ENCODE data around the gene RBBP6. TPM values are rescaled to one million over a fixed set of nuclear protein-coding genes. Genes with fewer than 3 reads are reported as not detected.

Gene RBBP6
- total RNA-seq, 1 donor from 2014 or later: 29.2 TPM

GRCh38 chr16:24507959-24508480 is 31.3 kb upstream of the RBBP6 start:
- H3K4me3 ChIP-seq (ENCODE audit: low read length in 3 of 3): no peak overlapping the region
- H3K9me3 ChIP-seq (ENCODE audit: control insufficient read depth in 3 of 3, low read length in 3 of 3): no peaks in the 10 kb centered on the region
- H3K9ac ChIP-seq (ENCODE audit: low read depth in 1 of 3, low read length in 3 of 3): no peak overlapping the region
- H3K36me3 ChIP-seq (ENCODE audit: control insufficient read depth in 3 of 3, insufficient read depth in 3 of 3, low read length in 3 of 3): no peaks in the 10 kb centered on the region
- H3K27ac ChIP-seq (ENCODE audit: low read depth, low read length): no peak overlapping the region
- peaks cover 0 to 9% (median 3%) of the 10 kb centered on the region in 3 donors for H3K4me1 ChIP-seq (ENCODE audit: control insufficient read depth in 3 of 3, insufficient read depth in 3 of 3, low read length in 3 of 3)
- H3K27me3 ChIP-seq (ENCODE audit: control insufficient read depth in 3 of 3, insufficient read depth in 3 of 3, low read length in 3 of 3): no peaks in the 10 kb centered on the region

- no peak overlapping the region for H3K27ac ChIP-seq (ENCODE audit: low read depth, low read length)
- H3K36me3 ChIP-seq (ENCODE audit: control insufficient read depth in 3 of 3, insufficient read depth in 3 of 3, low read length in 3 of 3): no peaks in the 10 kb centered on the region
- H3K27me3 ChIP-seq (ENCODE audit: control insufficient read depth in 3 of 3, insufficient read depth in 3 of 3, low read length in 3 of 3): no peaks in the 10 kb centered on the region
- peaks cover 0 to 9% (median 3%) of the 10 kb centered on the region in 3 donors for H3K4me1 ChIP-seq (ENCODE audit: control insufficient read depth in 3 of 3, insufficient read depth in 3 of 3, low read length in 3 of 3)
- H3K9me3 ChIP-seq (ENCODE audit: control insufficient read depth in 3 of 3, low read length in 3 of 3): no peaks in the 10 kb centered on the region
- H3K4me3 ChIP-seq (ENCODE audit: low read length in 3 of 3): no peak overlapping the region
- no peak overlapping the region for H3K9ac ChIP-seq (ENCODE audit: low read depth in 1 of 3, low read length in 3 of 3)
These were observed 30.8 kb upstream of the RBBP6 start for GRCh38 chr16:24508614-24509013.

- H3K4me1 ChIP-seq (ENCODE audit: control insufficient read depth in 3 of 3, insufficient read depth in 3 of 3, low read length in 3 of 3): peaks cover 0 to 14% (median 3%) of the 10 kb centered on the region in 3 donors
- H3K9ac ChIP-seq (ENCODE audit: low read depth in 1 of 3, low read length in 3 of 3): no peak overlapping the region
- no peaks in the 10 kb centered on the region for H3K27me3 ChIP-seq (ENCODE audit: control insufficient read depth in 3 of 3, insufficient read depth in 3 of 3, low read length in 3 of 3)
- no peak overlapping the region for H3K4me3 ChIP-seq (ENCODE audit: low read length in 3 of 3)
- H3K27ac ChIP-seq (ENCODE audit: low read depth, low read length): no peak overlapping the region
- no peaks in the 10 kb centered on the region for H3K36me3 ChIP-seq (ENCODE audit: control insufficient read depth in 3 of 3, insufficient read depth in 3 of 3, low read length in 3 of 3)
- no peaks in the 10 kb centered on the region for H3K9me3 ChIP-seq (ENCODE audit: control insufficient read depth in 3 of 3, low read length in 3 of 3)
These were observed 29.8 kb upstream of the RBBP6 start for GRCh38 chr16:24509536-24509935.

- no peak overlapping the region for H3K9ac ChIP-seq (ENCODE audit: low read depth in 1 of 3, low read length in 3 of 3)
These were observed 28.2 kb upstream of the RBBP6 start for GRCh38 chr16:24511174-24511573.

GRCh38 chr16:24511792-24512191 is 27.6 kb upstream of the RBBP6 start:
- H3K4me1 ChIP-seq (ENCODE audit: control insufficient read depth in 3 of 3, insufficient read depth in 3 of 3, low read length in 3 of 3): peaks cover 0 to 14% (median 3%) of the 10 kb centered on the region in 3 donors
- H3K9ac ChIP-seq (ENCODE audit: low read depth in 1 of 3, low read length in 3 of 3): no peak overlapping the region
- no peak overlapping the region for H3K4me3 ChIP-seq (ENCODE audit: low read length in 3 of 3)
- H3K9me3 ChIP-seq (ENCODE audit: control insufficient read depth in 3 of 3, low read length in 3 of 3): no peaks in the 10 kb centered on the region
- no peak overlapping the region for H3K27ac ChIP-seq (ENCODE audit: low read depth, low read length)
- H3K36me3 ChIP-seq (ENCODE audit: control insufficient read depth in 3 of 3, insufficient read depth in 3 of 3, low read length in 3 of 3): no peaks in the 10 kb centered on the region
- H3K27me3 ChIP-seq (ENCODE audit: control insufficient read depth in 3 of 3, insufficient read depth in 3 of 3, low read length in 3 of 3): no peaks in the 10 kb centered on the region

More at GRCh38 chr16:24511174-24511573, 28.2 kb upstream of the RBBP6 start:
- Histone ChIP-seq H3K36me3 (ENCODE audit: control insufficient read depth in 3 of 3, insufficient read depth in 3 of 3, low read length in 3 of 3) (no peaks in the 10 kb centered on the region), H3K9me3 (ENCODE audit: control insufficient read depth in 3 of 3, low read length in 3 of 3) (no peaks in the 10 kb centered on the region), H3K4me1 (ENCODE audit: control insufficient read depth in 3 of 3, insufficient read depth in 3 of 3, low read length in 3 of 3) (peaks cover 0 to 14% (median 3%) of the 10 kb centered on the region in 3 donors), H3K27ac (ENCODE audit: low read depth, low read length) (no peak overlapping the region), H3K4me3 (ENCODE audit: low read length in 3 of 3) (no peak overlapping the region), H3K27me3 (ENCODE audit: control insufficient read depth in 3 of 3, insufficient read depth in 3 of 3, low read length in 3 of 3) (no peaks in the 10 kb centered on the region)

GRCh38 chr16:24514096-24514495 is 25.3 kb upstream of the RBBP6 start:
- Histone ChIP-seq H3K27ac (ENCODE audit: low read depth, low read length) (no peak overlapping the region), H3K4me3 (ENCODE audit: low read length in 3 of 3) (no peak overlapping the region), H3K36me3 (ENCODE audit: control insufficient read depth in 3 of 3, insufficient read depth in 3 of 3, low read length in 3 of 3) (no peaks in the 10 kb centered on the region), H3K4me1 (ENCODE audit: control insufficient read depth in 3 of 3, insufficient read depth in 3 of 3, low read length in 3 of 3) (peaks cover 0 to 8% (median 0%) of the 10 kb centered on the region in 3 donors), H3K9ac (ENCODE audit: low read depth in 1 of 3, low read length in 3 of 3) (no peak overlapping the region), H3K27me3 (ENCODE audit: control insufficient read depth in 3 of 3, insufficient read depth in 3 of 3, low read length in 3 of 3) (no peaks in the 10 kb centered on the region), H3K9me3 (ENCODE audit: control insufficient read depth in 3 of 3, low read length in 3 of 3) (no peaks in the 10 kb centered on the region)

GRCh38 chr16:24515186-24515585 is 24.2 kb upstream of the RBBP6 start:
- peaks cover 0 to 8% (median 0%) of the 10 kb centered on the region in 3 donors for H3K4me1 ChIP-seq (ENCODE audit: control insufficient read depth in 3 of 3, insufficient read depth in 3 of 3, low read length in 3 of 3)
- no peaks in the 10 kb centered on the region for H3K36me3 ChIP-seq (ENCODE audit: control insufficient read depth in 3 of 3, insufficient read depth in 3 of 3, low read length in 3 of 3)
- no peak overlapping the region for H3K9ac ChIP-seq (ENCODE audit: low read depth in 1 of 3, low read length in 3 of 3)
- no peak overlapping the region for H3K4me3 ChIP-seq (ENCODE audit: low read length in 3 of 3)
- no peaks in the 10 kb centered on the region for H3K9me3 ChIP-seq (ENCODE audit: control insufficient read depth in 3 of 3, low read length in 3 of 3)
- H3K27ac ChIP-seq (ENCODE audit: low read depth, low read length): no peak overlapping the region
- no peaks in the 10 kb centered on the region for H3K27me3 ChIP-seq (ENCODE audit: control insufficient read depth in 3 of 3, insufficient read depth in 3 of 3, low read length in 3 of 3)

GRCh38 chr16:24516900-24517669 is 22.3 kb upstream of the RBBP6 start:
- H3K9me3 ChIP-seq (ENCODE audit: control insufficient read depth in 3 of 3, low read length in 3 of 3): no peaks in the 10 kb centered on the region
- peaks cover 0 to 8% (median 0%) of the 10 kb centered on the region in 3 donors for H3K4me1 ChIP-seq (ENCODE audit: control insufficient read depth in 3 of 3, insufficient read depth in 3 of 3, low read length in 3 of 3)
- no peaks in the 10 kb centered on the region for H3K27me3 ChIP-seq (ENCODE audit: control insufficient read depth in 3 of 3, insufficient read depth in 3 of 3, low read length in 3 of 3)
- H3K9ac ChIP-seq (ENCODE audit: low read depth in 1 of 3, low read length in 3 of 3): peak overlapping the region in 2 of 3 donors; percentile 14 to 73
- peak overlapping the region; percentile 22 to 66 (median 62) for H3K4me3 ChIP-seq (ENCODE audit: low read length in 3 of 3)
- H3K27ac ChIP-seq (ENCODE audit: low read depth, low read length): no peak overlapping the region
- no peaks in the 10 kb centered on the region for H3K36me3 ChIP-seq (ENCODE audit: control insufficient read depth in 3 of 3, insufficient read depth in 3 of 3, low read length in 3 of 3)

- no peak overlapping the region for H3K4me3 ChIP-seq (ENCODE audit: low read length in 3 of 3)
- H3K27ac ChIP-seq (ENCODE audit: low read depth, low read length): no peak overlapping the region
- H3K9me3 ChIP-seq (ENCODE audit: control insufficient read depth in 3 of 3, low read length in 3 of 3): no peaks in the 10 kb centered on the region
- no peaks in the 10 kb centered on the region for H3K36me3 ChIP-seq (ENCODE audit: control insufficient read depth in 3 of 3, insufficient read depth in 3 of 3, low read length in 3 of 3)
- H3K4me1 ChIP-seq (ENCODE audit: control insufficient read depth in 3 of 3, insufficient read depth in 3 of 3, low read length in 3 of 3): peaks cover 0 to 8% (median 0%) of the 10 kb centered on the region in 3 donors
- H3K9ac ChIP-seq (ENCODE audit: low read depth in 1 of 3, low read length in 3 of 3): no peak overlapping the region
- no peaks in the 10 kb centered on the region for H3K27me3 ChIP-seq (ENCODE audit: control insufficient read depth in 3 of 3, insufficient read depth in 3 of 3, low read length in 3 of 3)
These were observed 20.9 kb upstream of the RBBP6 start for GRCh38 chr16:24518498-24518897.

GRCh38 chr16:24520983-24521382 is 18.4 kb upstream of the RBBP6 start:
- peaks cover 0 to 3% (median 0%) of the 10 kb centered on the region in 3 donors for H3K4me1 ChIP-seq (ENCODE audit: control insufficient read depth in 3 of 3, insufficient read depth in 3 of 3, low read length in 3 of 3)
- no peaks in the 10 kb centered on the region for H3K27me3 ChIP-seq (ENCODE audit: control insufficient read depth in 3 of 3, insufficient read depth in 3 of 3, low read length in 3 of 3)
- H3K4me3 ChIP-seq (ENCODE audit: low read length in 3 of 3): no peak overlapping the region
- no peak overlapping the region for H3K9ac ChIP-seq (ENCODE audit: low read depth in 1 of 3, low read length in 3 of 3)
- H3K27ac ChIP-seq (ENCODE audit: low read depth, low read length): no peak overlapping the region
- H3K9me3 ChIP-seq (ENCODE audit: control insufficient read depth in 3 of 3, low read length in 3 of 3): no peaks in the 10 kb centered on the region
- H3K36me3 ChIP-seq (ENCODE audit: control insufficient read depth in 3 of 3, insufficient read depth in 3 of 3, low read length in 3 of 3): no peaks in the 10 kb centered on the region

Data from skeletal muscle tissue (tissue), 4 donors.